Activated T-helper 1 cell treated with anti-CD3 and anti-CD28 coated beads, Interleukin-2, amount 50 U/mL, for 16 hours (primary cell): Measurements from ENCODE around the gene AFTPH.

ENCODE experiments used
- DNase-seq, 2 donors: peaks; one replicate each; pipeline ENCODE4 v3.0.0-alpha.2; 2020; ENCODE audit warnings: low read depth in 1 of 2, low spot score in 1 of 2

The AFTPH gene

GRCh38 chr2:64523666-64524603, at the start of gene AFTPH:
Gene AFTPH (plus strand): TSS chr2:64524328. CDS start chr2:64551475, 27,147 bp downstream.
- DNase-seq = peak; percentile 98 to 100

- no peak for DNase-seq
Measured at GRCh38 chr2:64474636-64475035, 49.5 kb upstream of the AFTPH start.

- DNase-seq = no peak
Measured at GRCh38 chr2:64477037-64477436, 47.1 kb upstream of the AFTPH start.

- no peak for DNase-seq
Measured at GRCh38 chr2:64477979-64478378, 46.1 kb upstream of the AFTPH start.

GRCh38 chr2:64478502-64479230, 45.5 kb upstream of the AFTPH start:
- no peak for DNase-seq

- DNase-seq = no peak
Measured at GRCh38 chr2:64479259-64480117, 44.6 kb upstream of the AFTPH start.

GRCh38 chr2:64481665-64482064, 42.5 kb upstream of the AFTPH start:
- no peak for DNase-seq

GRCh38 chr2:64482243-64482642, 41.9 kb upstream of the AFTPH start:
- no peak for DNase-seq

- DNase-seq = no peak
Measured at GRCh38 chr2:64482765-64483504, 41.2 kb upstream of the AFTPH start.

- DNase-seq = no peak
Measured at GRCh38 chr2:64485331-64485730, 38.8 kb upstream of the AFTPH start.

GRCh38 chr2:64485961-64486360, 38.2 kb upstream of the AFTPH start:
- DNase-seq = no peak

- no peak for DNase-seq
Measured at GRCh38 chr2:64487256-64488049, 36.7 kb upstream of the AFTPH start.

- peak; percentile 63 to 73 for DNase-seq
Measured at GRCh38 chr2:64488050-64488974, 35.8 kb upstream of the AFTPH start.

- no peak for DNase-seq
Measured at GRCh38 chr2:64489081-64489751, 34.9 kb upstream of the AFTPH start.

- no peak for DNase-seq
Measured at GRCh38 chr2:64491426-64491825, 32.7 kb upstream of the AFTPH start.

- no peak for DNase-seq
Measured at GRCh38 chr2:64492272-64492671, 31.9 kb upstream of the AFTPH start.

GRCh38 chr2:64492821-64493220, 31.3 kb upstream of the AFTPH start:
- no peak for DNase-seq

GRCh38 chr2:64493788-64494187, 30.3 kb upstream of the AFTPH start:
- no peak for DNase-seq
